ENCODE measurements around the gene CNTNAP2. TPM values are rescaled to one million over a fixed set of nuclear protein-coding genes. Genes with fewer than 3 reads are reported as not detected.

CNTNAP2 gene
- total RNA-seq, 4 donors from 2014 or later, result 0.29 to 0.88 (median 0.33) TPM; not detected in 1

DNA sequence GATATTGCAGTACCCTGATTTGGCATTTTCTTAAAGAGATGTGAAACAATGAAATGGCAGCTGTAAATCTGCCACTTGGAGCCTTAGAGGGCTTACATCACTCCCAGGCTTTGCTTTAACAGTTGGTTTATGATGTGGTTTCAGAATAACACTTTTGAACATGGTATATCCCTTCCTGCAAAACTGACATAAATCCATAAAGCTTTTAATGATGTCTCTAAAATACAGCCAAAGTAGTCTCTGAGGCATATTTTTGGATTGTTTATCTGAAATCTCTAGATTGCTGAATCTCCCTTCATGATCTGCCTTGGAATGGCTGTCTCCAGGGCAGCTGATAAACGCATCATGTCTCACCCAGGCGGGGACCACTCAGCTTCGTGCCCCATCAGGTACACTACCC lies 2096.1 kb downstream of the CNTNAP2 start:
- Histone ChIP-seq H3K36me3 (no peaks in the 10 kb centered on the region), H3K4me1 (peaks cover 5 to 10% of the 10 kb centered on the region in 2 donors), H3K27me3 (no peaks in the 10 kb centered on the region), H3K4me3 (replicated peaks in 1 of 3) (no peak overlapping the region), H3K9me3 (no peaks in the 10 kb centered on the region), H3K27ac (no peak overlapping the region)
- WGBS, 2 donors, result 87 to 96% methylated on average over 3 of the region's 3 CpGs
- no peak for TF ChIP-seq POLR2A (IDR thresholded peaks at IDR 0.05)
- TF ChIP-seq, protein P1, sequence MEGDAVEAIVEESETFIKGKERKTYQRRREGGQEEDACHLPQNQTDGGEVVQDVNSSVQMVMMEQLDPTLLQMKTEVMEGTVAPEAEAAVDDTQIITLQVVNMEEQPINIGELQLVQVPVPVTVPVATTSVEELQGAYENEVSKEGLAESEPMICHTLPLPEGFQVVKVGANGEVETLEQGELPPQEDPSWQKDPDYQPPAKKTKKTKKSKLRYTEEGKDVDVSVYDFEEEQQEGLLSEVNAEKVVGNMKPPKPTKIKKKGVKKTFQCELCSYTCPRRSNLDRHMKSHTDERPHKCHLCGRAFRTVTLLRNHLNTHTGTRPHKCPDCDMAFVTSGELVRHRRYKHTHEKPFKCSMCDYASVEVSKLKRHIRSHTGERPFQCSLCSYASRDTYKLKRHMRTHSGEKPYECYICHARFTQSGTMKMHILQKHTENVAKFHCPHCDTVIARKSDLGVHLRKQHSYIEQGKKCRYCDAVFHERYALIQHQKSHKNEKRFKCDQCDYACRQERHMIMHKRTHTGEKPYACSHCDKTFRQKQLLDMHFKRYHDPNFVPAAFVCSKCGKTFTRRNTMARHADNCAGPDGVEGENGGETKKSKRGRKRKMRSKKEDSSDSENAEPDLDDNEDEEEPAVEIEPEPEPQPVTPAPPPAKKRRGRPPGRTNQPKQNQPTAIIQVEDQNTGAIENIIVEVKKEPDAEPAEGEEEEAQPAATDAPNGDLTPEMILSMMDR (IDR thresholded peaks at IDR 0.05), result no peak
- intact Hi-C loops (cut with DNase I), result no loop called here
- no peak for DNase-seq

DNA sequence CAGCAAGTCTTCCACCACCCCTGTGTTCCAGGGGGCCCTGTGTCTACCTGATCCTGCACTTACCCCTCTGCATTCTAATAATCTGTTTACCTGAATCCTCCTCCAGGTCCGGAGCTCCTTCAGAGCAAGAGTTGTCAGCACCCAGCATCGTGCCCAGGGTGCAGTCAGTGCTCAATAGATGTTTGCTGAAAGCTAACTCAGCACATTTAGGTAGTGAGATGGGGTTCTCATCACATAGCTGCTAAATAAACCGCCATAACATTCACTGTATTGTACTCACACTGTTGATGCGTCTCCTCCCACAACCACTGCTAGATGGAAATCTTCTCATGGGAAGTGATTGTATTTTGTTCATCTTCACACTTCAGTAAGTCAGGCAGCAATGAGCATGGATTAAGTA lies 2097.5 kb downstream of the CNTNAP2 start:
- no peaks in the 10 kb centered on the region for H3K9me3 ChIP-seq
- H3K27me3 ChIP-seq, result no peaks in the 10 kb centered on the region
- peaks cover 5 to 10% of the 10 kb centered on the region in 2 donors for H3K4me1 ChIP-seq
- TF ChIP-seq, protein P1 (IDR thresholded peaks at IDR 0.05), result no peak
- no peaks in the 10 kb centered on the region for H3K36me3 ChIP-seq
- no peak for DNase-seq
- H3K4me3 ChIP-seq (replicated peaks in 1 of 3), result no peak overlapping the region
- no peak overlapping the region for H3K27ac ChIP-seq
- intact Hi-C loops (cut with DNase I), result no loop called here
- WGBS, 2 donors, result 92 to 93% methylated on average over 4 of the region's 4 CpGs

DNA sequence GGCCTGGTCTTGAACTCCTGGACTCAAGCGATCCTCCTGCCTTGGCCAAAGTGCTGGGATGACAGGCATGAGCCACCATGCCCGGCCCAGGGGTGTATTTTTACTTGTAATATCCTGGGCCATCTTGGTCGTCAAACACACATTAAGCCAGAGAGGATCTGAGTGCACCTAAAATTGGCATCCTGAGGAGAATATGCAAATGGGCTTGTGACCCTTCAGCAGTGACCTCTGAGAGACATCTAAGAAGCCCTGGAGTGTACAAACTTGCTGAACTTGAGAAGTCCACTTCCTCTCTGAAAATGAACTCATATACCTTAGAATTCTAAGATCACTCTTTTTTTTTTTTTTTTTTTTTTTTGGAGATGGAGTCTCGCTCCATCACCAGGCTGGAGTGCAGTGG lies 2102.0 kb downstream of the CNTNAP2 start:
- TF ChIP-seq POLR2A (IDR thresholded peaks at IDR 0.05), result no peak
- TF ChIP-seq, protein P1 (IDR thresholded peaks at IDR 0.05), result no peak
- intact Hi-C loops (cut with DNase I), result no loop called here

DNA sequence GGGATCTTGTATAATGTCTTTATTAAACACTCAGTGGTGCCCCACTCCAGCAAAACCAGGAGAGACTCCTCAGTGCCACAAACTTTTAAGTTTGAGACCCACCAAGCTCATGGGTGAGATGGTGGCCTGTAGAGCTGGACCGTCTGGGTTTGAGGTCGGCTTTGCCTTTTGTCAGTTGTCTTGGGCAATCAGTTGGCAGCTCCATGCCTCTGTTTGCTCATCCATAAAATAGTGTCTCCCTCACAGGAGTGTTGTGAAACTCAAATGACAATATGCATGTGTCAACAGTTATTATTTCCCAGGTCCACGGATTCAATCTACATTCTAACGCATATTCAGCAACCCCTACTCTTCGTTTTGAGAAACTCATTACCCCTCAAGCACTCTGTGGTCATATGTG lies 2106.1 kb downstream of the CNTNAP2 start:
- Histone ChIP-seq H3K4me1 (peaks cover 0 to 5% of the 10 kb centered on the region in 2 donors), H3K36me3 (no peaks in the 10 kb centered on the region), H3K9me3 (no peaks in the 10 kb centered on the region), H3K27ac (no peak overlapping the region), H3K27me3 (no peaks in the 10 kb centered on the region), H3K4me3 (replicated peaks in 1 of 3) (no peak overlapping the region)
- WGBS, 2 donors, result 47 to 62% methylated on average over 5 of the region's 5 CpGs
- DNase-seq, result no peak
- TF ChIP-seq, protein P1 (IDR thresholded peaks at IDR 0.05), result no peak
- TF ChIP-seq POLR2A (IDR thresholded peaks at IDR 0.05), result no peak
- intact Hi-C loops (cut with DNase I), result no loop called here

More for the DNA sequence above, 2102.0 kb downstream of the CNTNAP2 start:
- Histone ChIP-seq H3K36me3 (no peaks in the 10 kb centered on the region), H3K4me1 (no peaks in the 10 kb centered on the region), H3K4me3 (replicated peaks in 1 of 3) (no peak overlapping the region), H3K27me3 (no peaks in the 10 kb centered on the region), H3K27ac (no peak overlapping the region), H3K9me3 (no peaks in the 10 kb centered on the region)
- 92 to 99% methylated on average over 4 of the region's 4 CpGs for WGBS, 2 donors
- DNase-seq, result no peak

DNA sequence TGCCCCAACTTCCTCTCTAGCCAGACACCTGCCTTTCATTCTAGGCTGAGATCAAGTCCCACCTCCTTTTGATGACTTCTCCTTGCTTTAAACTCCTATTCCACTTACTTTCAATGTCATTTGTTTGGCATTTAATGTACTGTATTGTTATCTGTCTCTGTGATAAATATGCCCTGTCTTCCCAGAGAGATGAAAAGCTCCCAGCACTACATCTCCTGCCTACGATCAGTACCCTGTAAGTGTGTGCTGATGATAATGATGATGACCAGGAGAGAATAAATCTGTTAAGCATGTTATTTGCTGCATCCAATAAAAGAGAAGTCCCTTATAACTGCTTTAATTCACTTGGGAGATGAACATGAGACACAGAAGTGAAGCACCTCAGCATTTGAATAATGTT lies 2106.6 kb downstream of the CNTNAP2 start:
- TF ChIP-seq, protein P1 (IDR thresholded peaks at IDR 0.05), result no peak
- no peak for TF ChIP-seq POLR2A (IDR thresholded peaks at IDR 0.05)
- Histone ChIP-seq H3K4me1 (peaks cover 0 to 5% of the 10 kb centered on the region in 2 donors), H3K9me3 (no peaks in the 10 kb centered on the region), H3K4me3 (replicated peaks in 1 of 3) (no peak overlapping the region), H3K27me3 (no peaks in the 10 kb centered on the region), H3K36me3 (no peaks in the 10 kb centered on the region), H3K27ac (no peak overlapping the region)
- WGBS, 2 donors, result 90 to 93% methylated on average over 1 of the region's 1 CpG
- intact Hi-C loops (cut with DNase I), result no loop called here
- no peak for DNase-seq
